Thymus (tissue), 14 donors: ENCODE data around the gene SOCS3. TPM values are rescaled to one million over a fixed set of nuclear protein-coding genes. Genes with fewer than 3 reads are reported as not detected.

Source experiments
- DNase-seq, 9 donors: peaks; one replicate each; pipeline ENCODE4 v3.0.0-alpha.2; 2013; ENCODE audit warnings: low spot score in 9 of 9, low read depth in 6 of 9, missing footprints in 1 of 9
- H3K27ac ChIP-seq, 2 donors: one replicate each; pipeline ENCODE4 v1.5.1; 2013; ENCODE audit warnings: control low read depth in 1 of 2, low read depth in 1 of 2, low read length in 1 of 2, mild to moderate bottlenecking in 1 of 2, moderate library complexity in 1 of 2
- H3K27me3 ChIP-seq, 2 donors: one replicate each; pipeline ENCODE4 v1.5.1; 2013; ENCODE audit warnings: low read length in 1 of 2; ENCODE audit not compliant: control insufficient read depth in 2 of 2, insufficient read depth in 1 of 2
- H3K36me3 ChIP-seq, 2 donors: one replicate each; pipeline ENCODE4 v1.5.1; 2013; ENCODE audit warnings: low read length in 1 of 2, mild to moderate bottlenecking in 1 of 2, moderate library complexity in 1 of 2; ENCODE audit not compliant: control insufficient read depth in 2 of 2, insufficient read depth in 2 of 2
- H3K4me1 ChIP-seq, 2 donors: one replicate each; pipeline ENCODE4 v1.5.1; 2013; ENCODE audit warnings: low read length in 2 of 2; ENCODE audit not compliant: control insufficient read depth in 2 of 2, insufficient read depth in 2 of 2
- H3K4me3 ChIP-seq, 2 donors: one replicate each; pipeline ENCODE4 v1.5.1; 2013; ENCODE audit warnings: low read length in 2 of 2, control low read depth in 1 of 2, mild to moderate bottlenecking in 1 of 2
- H3K9me3 ChIP-seq, 2 donors: one replicate each; pipeline ENCODE4 v1.5.1; 2013; ENCODE audit warnings: low read length in 1 of 2, mild to moderate bottlenecking in 1 of 2; ENCODE audit not compliant: control insufficient read depth in 2 of 2, insufficient read depth in 1 of 2
- WGBS: extraction: QIAGEN DNeasy Blood & Tissue Kit; methylation state at CpG from one replicate; pipeline ENCODE4 v1.1.7; 2013; 5-methylcytosine and 5-hydroxymethylcytosine counted together
- long read RNA-seq, 10 donors: transcript quantifications; one replicate each; lab custom pipeline, GENCODE V29; 2026
- polyA plus RNA-seq: library from polyadenylated mRNA; stranded (reverse); fragments of 200-250 nt; gene quantifications from one replicate; pipeline ENCODE4 v1.2.3, GENCODE V29; 2013
- total RNA-seq: library from RNA; stranded (reverse); fragments of 120-200 nt; gene quantifications from one replicate; pipeline ENCODE4 v1.2.4, GENCODE V29; 2013
- donor health status: healthy.

The SOCS3 gene, protein sequence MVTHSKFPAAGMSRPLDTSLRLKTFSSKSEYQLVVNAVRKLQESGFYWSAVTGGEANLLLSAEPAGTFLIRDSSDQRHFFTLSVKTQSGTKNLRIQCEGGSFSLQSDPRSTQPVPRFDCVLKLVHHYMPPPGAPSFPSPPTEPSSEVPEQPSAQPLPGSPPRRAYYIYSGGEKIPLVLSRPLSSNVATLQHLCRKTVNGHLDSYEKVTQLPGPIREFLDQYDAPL
- total RNA-seq (59.5 TPM), polyA plus RNA-seq (126 TPM)
- long read RNA-seq, donor 1 = 0 reads
- long read RNA-seq, donor 2 = 0 reads
- long read RNA-seq, donor 3, transcript SOCS3-201 (2 exons, 2,734 nt) = major isoform, 74 of 74 reads
- long read RNA-seq, donor 3, partial matches to known transcripts = 0 of 74 reads
- long read RNA-seq, donor 3, other reads (novel, unspliced or antisense) = 0 of 74 reads
- long read RNA-seq, donor 4, transcript SOCS3-201 (2 exons, 2,734 nt) = major isoform, 15 of 15 reads
- long read RNA-seq, donor 4, partial matches to known transcripts = 0 of 15 reads
- long read RNA-seq, donor 4, other reads (novel, unspliced or antisense) = 0 of 15 reads
- long read RNA-seq, donor 5, transcript SOCS3-201 (2 exons, 2,734 nt) = major isoform, 79 of 79 reads
- long read RNA-seq, donor 5, partial matches to known transcripts = 0 of 79 reads
- long read RNA-seq, donor 5, other reads (novel, unspliced or antisense) = 0 of 79 reads
- long read RNA-seq, donor 6, transcript SOCS3-201 (2 exons, 2,734 nt) = major isoform, 41 of 41 reads
- long read RNA-seq, donor 6, partial matches to known transcripts = 0 of 41 reads
- long read RNA-seq, donor 6, other reads (novel, unspliced or antisense) = 0 of 41 reads
- long read RNA-seq, donor 7, transcript SOCS3-201 (2 exons, 2,734 nt) = major isoform, 14 of 14 reads
- long read RNA-seq, donor 7, partial matches to known transcripts = 0 of 14 reads
- long read RNA-seq, donor 7, other reads (novel, unspliced or antisense) = 0 of 14 reads
- long read RNA-seq, donor 8, transcript SOCS3-201 (2 exons, 2,734 nt) = major isoform, 14 of 14 reads
- long read RNA-seq, donor 8, partial matches to known transcripts = 0 of 14 reads
- long read RNA-seq, donor 8, other reads (novel, unspliced or antisense) = 0 of 14 reads
- long read RNA-seq, donor 9, partial matches to known transcripts = 0 of 3 reads
- long read RNA-seq, donor 9, other reads (novel, unspliced or antisense) = 0 of 3 reads
- long read RNA-seq, donor 10, transcript SOCS3-201 (2 exons, 2,734 nt) = major isoform, 22 of 22 reads
- long read RNA-seq, donor 10, partial matches to known transcripts = 0 of 22 reads
- long read RNA-seq, donor 10, other reads (novel, unspliced or antisense) = 0 of 22 reads

DNA sequence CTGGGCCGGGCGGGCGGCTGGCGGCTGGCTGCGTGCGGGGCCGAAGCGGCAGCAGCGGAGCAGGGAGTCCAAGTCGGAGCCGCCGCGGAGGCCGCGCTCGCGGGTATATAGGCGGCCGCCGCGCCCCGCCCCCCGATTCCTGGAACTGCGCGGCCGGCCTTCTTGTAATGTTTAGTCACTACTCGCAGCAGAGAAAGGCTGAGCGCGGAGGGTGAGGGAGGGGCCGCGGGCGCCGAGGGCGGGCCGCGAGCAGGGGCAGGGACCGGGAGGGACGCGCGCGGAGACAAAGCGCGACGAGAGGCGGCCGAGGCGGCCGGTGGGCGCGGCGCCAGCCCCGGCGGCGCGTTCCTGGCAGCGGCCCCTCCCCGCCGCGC is at the start of gene SOCS3:
Gene SOCS3, minus strand, starts transcription at position 81 of the 374 bp plus-strand sequence. CDS start 982 bp downstream, outside the sequence.
- WGBS = under 1% methylated on average over 59 of the region's 59 CpGs
- peak within 1 kb of the TSS; percentile 70 to 74 for H3K4me3 ChIP-seq
- H3K36me3 ChIP-seq = peaks cover 20 to 24% of the 10 kb centered on the region in 2 donors
- H3K9me3 ChIP-seq = peaks cover 0 to 8% of the 10 kb centered on the region in 2 donors
- H3K27ac ChIP-seq = peak within 1 kb of the TSS; percentile 77 to 83
- H3K4me1 ChIP-seq = peaks cover 34 to 55% of the 10 kb centered on the region in 2 donors
- DNase-seq = peak in 7 of 9 donors; percentile 64 to 91 (median 79)
- H3K27me3 ChIP-seq = peaks cover 20 to 70% of the 10 kb centered on the region in 2 donors

- Histone ChIP-seq H3K4me3 (no peak overlapping the region), H3K27ac (no peak overlapping the region), H3K9me3 (peaks cover 0 to 7% of the 10 kb centered on the region in 2 donors), H3K36me3 (peaks cover 65 to 73% of the 10 kb centered on the region in 2 donors), H3K4me1 (peaks cover 4 to 26% of the 10 kb centered on the region in 2 donors), H3K27me3 (no peaks in the 10 kb centered on the region)
- 96% methylated on average over 12 of the region's 12 CpGs for WGBS
- DNase-seq = no peak
These were observed 49.5 kb upstream of the SOCS3 start for GRCh38 chr17:78409191-78409928.

- WGBS = 96% methylated on average over 23 of the region's 23 CpGs
- Histone ChIP-seq H3K36me3 (peaks cover 70 to 73% of the 10 kb centered on the region in 2 donors), H3K4me3 (no peak overlapping the region), H3K4me1 (peaks cover 2 to 18% of the 10 kb centered on the region in 2 donors), H3K9me3 (peaks cover 0 to 7% of the 10 kb centered on the region in 2 donors), H3K27ac (no peak overlapping the region), H3K27me3 (no peaks in the 10 kb centered on the region)
- no peak for DNase-seq
These were observed 48.7 kb upstream of the SOCS3 start for GRCh38 chr17:78408476-78409050.

DNA sequence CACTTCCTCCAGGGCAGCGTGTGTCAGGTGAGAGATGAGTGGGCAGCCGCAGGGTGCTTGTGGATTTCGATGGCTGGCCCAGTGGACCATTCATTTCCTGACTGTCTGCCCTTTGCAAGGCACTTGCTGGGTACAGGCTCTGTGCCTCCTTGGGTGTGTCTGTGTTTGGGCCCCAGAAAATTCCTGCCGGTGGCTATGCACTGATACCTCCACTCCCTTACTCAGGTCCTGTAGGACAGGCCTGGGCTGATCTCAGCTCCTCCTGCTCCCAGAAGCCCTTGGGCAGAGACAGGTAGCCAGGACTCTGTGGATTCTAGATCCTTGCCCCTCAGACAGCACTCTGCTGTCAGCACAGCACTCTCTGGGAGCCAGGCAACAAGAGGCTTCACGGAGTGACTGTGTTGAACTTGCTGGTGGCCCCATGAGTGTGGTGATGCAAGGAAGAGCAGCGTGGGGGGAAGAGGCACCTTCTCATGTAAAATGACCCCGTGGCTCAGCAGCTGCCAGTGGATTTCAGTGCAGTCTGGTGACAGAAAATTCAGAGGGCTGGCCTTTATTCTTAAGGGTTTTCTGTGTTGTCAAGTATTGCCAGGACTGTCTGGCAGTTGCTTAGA is 47.6 kb upstream of the SOCS3 start:
- Histone ChIP-seq H3K4me1 (peaks cover 0 to 7% of the 10 kb centered on the region in 2 donors), H3K4me3 (no peak overlapping the region), H3K36me3 (peaks cover 73% of the 10 kb centered on the region in 2 donors), H3K9me3 (no peaks in the 10 kb centered on the region), H3K27me3 (no peaks in the 10 kb centered on the region), H3K27ac (no peak overlapping the region)
- no peak for DNase-seq
- WGBS = 96% methylated on average over 7 of the region's 7 CpGs

- H3K4me1 ChIP-seq = peaks cover 0 to 5% of the 10 kb centered on the region in 2 donors
- DNase-seq = no peak
- WGBS = 95% methylated on average over 8 of the region's 8 CpGs
- no peaks in the 10 kb centered on the region for H3K9me3 ChIP-seq
- no peaks in the 10 kb centered on the region for H3K27me3 ChIP-seq
- peaks cover 76 to 77% of the 10 kb centered on the region in 2 donors for H3K36me3 ChIP-seq
- H3K4me3 ChIP-seq = no peak overlapping the region
- H3K27ac ChIP-seq = no peak overlapping the region
These were observed 47.0 kb upstream of the SOCS3 start for GRCh38 chr17:78406920-78407319.

GRCh38 chr17:78406396-78406795 is 46.5 kb upstream of the SOCS3 start:
- H3K4me1 ChIP-seq = peaks cover 0 to 5% of the 10 kb centered on the region in 2 donors
- no peaks in the 10 kb centered on the region for H3K27me3 ChIP-seq
- H3K4me3 ChIP-seq = no peak overlapping the region
- DNase-seq = no peak
- WGBS = 97% methylated on average over 6 of the region's 6 CpGs
- no peaks in the 10 kb centered on the region for H3K9me3 ChIP-seq
- no peak overlapping the region for H3K27ac ChIP-seq
- peaks cover 77 to 82% of the 10 kb centered on the region in 2 donors for H3K36me3 ChIP-seq

DNA sequence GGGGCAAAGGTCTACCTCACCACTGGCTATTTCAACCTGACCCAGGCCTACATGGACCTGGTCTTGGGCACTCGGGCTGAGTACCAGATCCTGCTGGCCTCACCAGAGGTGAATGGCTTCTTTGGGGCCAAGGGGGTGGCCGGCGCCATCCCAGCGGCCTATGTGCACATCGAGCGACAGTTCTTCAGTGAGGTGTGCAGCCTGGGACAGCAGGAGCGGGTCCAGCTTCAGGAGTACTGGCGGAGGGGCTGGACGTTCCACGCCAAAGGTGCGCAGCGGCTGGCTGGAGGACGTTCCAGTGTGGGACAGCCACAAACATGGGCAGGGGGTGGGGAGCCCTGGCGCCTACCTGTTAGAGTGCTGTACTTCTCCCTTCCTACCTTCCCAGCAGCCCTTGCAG is 43.9 kb upstream of the SOCS3 start:
- 98% methylated on average over 14 of the region's 14 CpGs for WGBS
- no peak for DNase-seq
- Histone ChIP-seq H3K36me3 (peaks cover 84 to 92% of the 10 kb centered on the region in 2 donors), H3K4me3 (no peak overlapping the region), H3K27me3 (no peaks in the 10 kb centered on the region), H3K27ac (no peak overlapping the region), H3K9me3 (no peaks in the 10 kb centered on the region), H3K4me1 (peaks cover 0 to 5% of the 10 kb centered on the region in 2 donors)
